Natural killer cell treated with Interleukin-12 subunit alpha and Interleukin-12 subunit beta and Interleukin-15 and Interleukin-18, amount 100 ng/mL, for 72 hours (primary cell): ENCODE measurements around the gene ZNF133. TPM values are rescaled to one million over a fixed set of nuclear protein-coding genes. Genes with fewer than 3 reads are reported as not detected.
A peak's percentile ranks its signal among the peaks of the same experiment; 100 is the strongest.
"Not testable (repeated sequence)": the region's sequence is repeated elsewhere in the genome, so short reads cannot be mapped to it uniquely, and the experiment has no call there.

Source experiments
- ATAC-seq, 2 donors: fragments of 150-1000 bp; cut with Tn5 transposase in 1 of 2; sonication (Bioruptor Pico), chemical (Tn5 transposase) in 1 of 2; 2 replicates each; pipeline ENCODE4 v1.10.0; 2021
- DNase-seq: peaks from one replicate; pipeline ENCODE4 v3.0.0; 2022; ENCODE audit warnings: low spot score
- H3K27ac Mint-ChIP-seq, 2 donors: 1 replicate in 1 of 2; 2 replicates in 1 of 2; pipeline ENCODE4 v1.8.0; 2022; ENCODE audit warnings: mixed read lengths in 2 of 2, mild to moderate bottlenecking in 1 of 2, moderate library complexity in 1 of 2
- H3K27me3 Mint-ChIP-seq, 2 donors: 1 replicate in 1 of 2; 2 replicates in 1 of 2; pipeline ENCODE4 v1.8.0; 2022; ENCODE audit warnings: mixed read lengths in 2 of 2
- H3K36me3 Mint-ChIP-seq: one replicate; pipeline ENCODE4 v1.8.0; 2022; ENCODE audit warnings: mixed read lengths
- H3K4me1 Mint-ChIP-seq, 2 donors: 1 replicate in 1 of 2; 2 replicates in 1 of 2; pipeline ENCODE4 v1.8.0; 2022; ENCODE audit warnings: low read depth in 2 of 2, mixed read lengths in 2 of 2, mild to moderate bottlenecking in 1 of 2
- H3K4me3 Mint-ChIP-seq: one replicate; pipeline ENCODE4 v1.8.0; 2022; ENCODE audit warnings: mixed read lengths
- H3K9me3 Mint-ChIP-seq: 2 replicates; pipeline ENCODE4 v1.8.0; 2022; ENCODE audit warnings: mixed read lengths
- total RNA-seq, 2 donors: library from RNA; stranded (reverse); gene quantifications; one replicate each; pipeline ENCODE4 v1.2.3, GENCODE V29; 2022

ZNF133 gene
- total RNA-seq, 2 donors from 2014 or later, result 6.6 to 11.2 TPM

DNA sequence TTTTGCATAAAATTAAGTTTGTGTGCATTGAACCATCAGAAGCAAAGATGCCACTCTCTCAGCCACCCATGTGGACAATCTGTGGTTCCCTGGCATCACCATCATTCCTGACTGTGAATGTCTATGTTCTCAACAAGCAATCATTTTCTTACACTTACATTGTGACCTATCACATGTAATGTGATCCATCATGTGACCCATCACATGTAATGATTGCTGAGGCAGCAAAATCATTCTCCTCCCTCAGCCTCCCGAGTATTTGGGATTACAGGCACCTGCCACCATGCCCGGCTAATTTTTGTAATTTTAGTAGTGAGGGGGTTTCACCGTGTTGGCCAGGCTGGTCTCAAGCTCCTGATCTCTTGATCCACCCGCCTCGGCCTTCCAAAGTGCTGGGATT, 22.0 kb upstream of the ZNF133 start:
- Mint-ChIP-seq H3K4me1 (no peaks in the 10 kb centered on the region), H3K27me3 (peaks cover 15 to 30% of the 10 kb centered on the region in 2 donors), H3K27ac (no peak overlapping the region), H3K9me3 (no peaks in the 10 kb centered on the region), H3K36me3 (no peaks in the 10 kb centered on the region), H3K4me3 (no peak overlapping the region)
- DNase-seq (no peak), ATAC-seq (no peak)

GRCh38 chr20:18267815-18268214, 20.5 kb upstream of the ZNF133 start:
- Mint-ChIP-seq H3K27ac (no peak overlapping the region), H3K4me1 (no peaks in the 10 kb centered on the region), H3K36me3 (no peaks in the 10 kb centered on the region), H3K27me3 (peaks cover 19 to 37% of the 10 kb centered on the region in 2 donors), H3K4me3 (no peak overlapping the region), H3K9me3 (no peaks in the 10 kb centered on the region)
- DNase-seq, result no peak
- no peak for ATAC-seq

- DNase-seq (no peak), ATAC-seq (no peak)
- no peak overlapping the region for H3K4me3 Mint-ChIP-seq
- no peak overlapping the region for H3K27ac Mint-ChIP-seq
- H3K36me3 Mint-ChIP-seq, result no peaks in the 10 kb centered on the region
- H3K9me3 Mint-ChIP-seq, result no peaks in the 10 kb centered on the region
- peaks cover 23 to 37% of the 10 kb centered on the region in 2 donors for H3K27me3 Mint-ChIP-seq
- H3K4me1 Mint-ChIP-seq, result no peaks in the 10 kb centered on the region
Measured at GRCh38 chr20:18271160-18271559, 17.2 kb upstream of the ZNF133 start.

DNA sequence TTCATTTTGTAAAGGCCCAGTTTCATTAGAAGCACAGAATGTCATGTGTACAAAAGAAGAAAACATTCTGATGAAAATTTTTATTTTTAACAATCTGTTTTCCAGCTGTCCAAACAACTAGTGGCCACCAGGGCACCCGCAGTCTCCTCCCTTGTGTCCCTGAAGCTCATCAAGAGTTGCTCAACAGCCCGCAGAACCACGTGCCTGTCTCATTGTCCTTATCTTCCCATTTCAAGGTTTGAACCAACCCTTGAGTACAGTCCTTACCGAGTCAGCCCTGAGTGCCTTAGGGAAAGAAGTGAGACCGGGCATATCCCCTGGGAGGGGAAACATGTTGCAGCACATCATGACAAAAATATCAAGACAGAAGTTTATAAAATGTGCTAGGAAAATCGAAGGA, 15.9 kb upstream of the ZNF133 start:
- no peak for ATAC-seq
- no peak overlapping the region for H3K4me3 Mint-ChIP-seq

GRCh38 chr20:18273738-18274137, 14.6 kb upstream of the ZNF133 start:
- no peaks in the 10 kb centered on the region for H3K9me3 Mint-ChIP-seq
- no peak for DNase-seq
- H3K27me3 Mint-ChIP-seq, result peaks cover 21 to 24% of the 10 kb centered on the region in 2 donors
- H3K36me3 Mint-ChIP-seq, result no peaks in the 10 kb centered on the region
- no peaks in the 10 kb centered on the region for H3K4me1 Mint-ChIP-seq
- no peak for ATAC-seq
- no peak overlapping the region for H3K27ac Mint-ChIP-seq
- H3K4me3 Mint-ChIP-seq, result no peak overlapping the region

More for the DNA sequence above, 15.9 kb upstream of the ZNF133 start:
- H3K9me3 Mint-ChIP-seq, result no peaks in the 10 kb centered on the region
- no peak for DNase-seq
- no peaks in the 10 kb centered on the region for H3K36me3 Mint-ChIP-seq
- H3K27me3 Mint-ChIP-seq, result peaks cover 21 to 28% of the 10 kb centered on the region in 2 donors
- H3K4me1 Mint-ChIP-seq, result no peaks in the 10 kb centered on the region
- H3K27ac Mint-ChIP-seq, result no peak overlapping the region

DNA sequence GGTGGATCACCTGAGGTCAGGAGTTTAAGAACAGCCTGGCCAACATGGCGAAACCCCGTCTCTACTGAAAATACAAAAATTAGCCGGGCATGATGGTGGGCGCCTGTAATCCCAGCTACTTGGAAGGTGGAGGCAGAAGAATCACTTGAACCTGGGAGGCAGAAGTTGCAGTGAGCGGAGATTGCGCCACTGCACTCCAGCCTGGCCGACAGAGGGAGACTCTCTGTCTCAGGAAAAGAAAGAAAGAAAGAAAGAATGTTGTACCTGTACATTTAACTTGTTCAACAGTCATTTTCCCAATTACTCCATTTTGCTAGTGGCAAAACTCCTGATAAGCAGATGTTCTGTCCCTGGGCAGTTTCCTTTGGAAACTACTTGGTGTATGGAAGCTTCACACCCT, 12.4 kb upstream of the ZNF133 start:
- peaks cover 29 to 42% of the 10 kb centered on the region in 2 donors for H3K27me3 Mint-ChIP-seq
- not testable (repeated sequence) for H3K36me3 Mint-ChIP-seq

DNA sequence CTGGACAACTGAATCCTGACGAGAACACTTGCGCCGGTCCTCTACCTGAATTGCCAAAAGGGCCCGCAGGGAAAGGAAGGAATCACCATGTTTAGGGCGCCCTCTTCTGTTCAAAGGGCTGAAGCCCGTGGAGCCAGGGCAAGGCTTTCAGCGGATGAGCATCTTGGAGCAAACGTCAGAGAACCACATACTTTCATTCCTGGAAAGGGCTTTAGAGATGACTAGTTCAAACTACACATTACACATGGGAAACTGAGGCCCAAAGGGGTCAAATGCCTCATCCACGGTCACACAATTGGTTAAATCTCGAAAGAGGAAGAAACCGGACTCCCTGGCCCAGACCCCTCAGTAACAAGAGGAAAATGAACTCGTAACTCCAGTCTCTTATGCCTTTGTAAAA, 11.5 kb upstream of the ZNF133 start:
- Mint-ChIP-seq H3K36me3 (no peaks in the 10 kb centered on the region), H3K27me3 (peaks cover 30 to 44% of the 10 kb centered on the region in 2 donors), H3K9me3 (no peaks in the 10 kb centered on the region), H3K27ac (no peak overlapping the region), H3K4me3 (peak overlapping the region; percentile 21), H3K4me1 (no peaks in the 10 kb centered on the region)
- peak; percentile 63 for DNase-seq
- peak; percentile 58 to 66 for ATAC-seq

More for the DNA sequence above, 12.4 kb upstream of the ZNF133 start:
- H3K27ac Mint-ChIP-seq, H3K4me1 Mint-ChIP-seq, H3K9me3 Mint-ChIP-seq, H3K4me3 Mint-ChIP-seq, ATAC-seq, DNase-seq: not testable (repeated sequence)

DNA sequence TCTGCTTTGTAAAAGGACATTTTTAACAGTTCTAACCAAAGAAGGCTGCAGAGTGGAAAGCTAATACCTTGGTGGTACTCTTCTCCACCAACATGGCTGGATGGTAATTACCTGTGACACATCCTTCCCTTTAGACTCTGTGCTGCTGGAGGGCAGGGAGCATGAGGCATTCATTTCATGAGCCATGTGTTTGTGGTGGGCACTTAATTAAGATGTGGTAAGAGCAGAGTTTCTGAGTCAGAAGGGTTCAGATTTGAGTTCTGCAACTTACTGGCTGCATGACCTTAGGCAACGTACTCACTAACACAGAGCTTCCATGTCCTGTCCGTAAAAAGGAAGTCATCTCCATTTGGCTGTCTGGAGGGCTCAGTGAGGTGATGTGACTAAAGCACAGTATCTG, 9.1 kb upstream of the ZNF133 start:
- H3K36me3 Mint-ChIP-seq, result no peaks in the 10 kb centered on the region

DNA sequence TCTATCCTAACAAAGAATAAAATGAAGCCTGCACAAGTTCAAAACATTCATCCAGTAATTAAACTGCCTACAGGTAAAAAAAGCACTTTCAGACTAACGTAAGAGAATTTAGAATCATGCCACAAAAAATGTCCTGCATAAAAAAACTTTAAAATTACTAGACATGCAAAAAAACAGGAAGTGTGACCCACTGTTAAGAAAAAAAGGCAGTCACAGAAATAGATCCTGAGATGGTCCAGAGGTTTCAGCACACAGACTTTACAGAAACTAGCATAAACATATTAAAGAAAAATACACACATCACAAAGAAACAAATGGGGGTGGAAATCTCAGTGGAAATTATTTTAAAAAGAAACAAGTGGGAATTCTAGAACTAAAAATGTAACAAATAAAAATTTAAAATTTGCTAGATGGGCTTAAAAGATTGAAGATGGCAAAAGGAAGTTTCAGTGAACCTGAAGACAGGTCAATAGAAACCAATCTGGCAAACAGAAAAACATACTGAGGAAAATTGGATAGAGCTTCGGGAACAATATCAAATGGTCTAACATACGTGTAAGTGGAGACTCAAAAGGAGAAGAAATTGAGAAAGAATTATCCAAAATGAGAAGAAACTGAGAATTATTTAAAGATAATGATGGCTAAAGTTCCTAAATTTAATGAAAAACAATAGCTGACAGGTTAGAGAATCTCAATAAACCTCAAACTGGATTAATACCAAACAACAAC, 3.4 kb upstream of the ZNF133 start:
- no peak for DNase-seq
- peaks cover 7% of the 10 kb centered on the region for H3K9me3 Mint-ChIP-seq
- no peak overlapping the region for H3K27ac Mint-ChIP-seq
- no peak for ATAC-seq
- H3K36me3 Mint-ChIP-seq, result peaks cover 20% of the 10 kb centered on the region
- peaks cover 12 to 23% of the 10 kb centered on the region in 2 donors for H3K4me1 Mint-ChIP-seq
- no peak overlapping the region for H3K4me3 Mint-ChIP-seq
- peaks cover 31 to 58% of the 10 kb centered on the region in 2 donors for H3K27me3 Mint-ChIP-seq

More for the DNA sequence above, 9.1 kb upstream of the ZNF133 start:
- ATAC-seq (no peak), DNase-seq (no peak)
- Mint-ChIP-seq H3K4me1 (no peaks in the 10 kb centered on the region), H3K4me3 (no peak overlapping the region), H3K9me3 (no peaks in the 10 kb centered on the region), H3K27me3 (peaks cover 25 to 50% of the 10 kb centered on the region in 2 donors), H3K27ac (no peak overlapping the region)

DNA sequence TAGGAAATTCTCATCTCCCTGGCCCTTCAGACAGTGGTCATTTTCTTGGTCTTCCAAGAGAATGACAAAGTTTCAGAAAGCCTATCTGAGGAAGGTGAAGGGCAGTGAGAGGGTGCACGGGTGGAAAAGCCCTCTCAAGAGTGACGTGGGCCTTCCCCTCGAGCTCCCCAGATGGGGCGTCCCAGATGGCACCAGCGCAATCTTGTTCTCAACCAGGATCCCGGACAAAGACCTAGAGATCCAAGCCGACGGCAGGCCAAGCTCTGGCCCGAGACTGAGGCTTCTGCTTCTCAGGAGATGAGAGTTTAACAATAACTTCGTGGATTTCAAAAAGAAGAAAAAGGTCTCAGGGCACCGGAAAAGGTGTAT, 797 bp upstream of the ZNF133 start:
- ATAC-seq, result no peak
- peaks cover 23 to 39% of the 10 kb centered on the region in 2 donors for H3K27me3 Mint-ChIP-seq
- peaks cover 16 to 27% of the 10 kb centered on the region in 2 donors for H3K4me1 Mint-ChIP-seq
- DNase-seq, result no peak
- peak overlapping the region; percentile 97 for H3K27ac Mint-ChIP-seq
- H3K36me3 Mint-ChIP-seq, result peaks cover 26% of the 10 kb centered on the region
- peak overlapping the region; percentile 96 for H3K4me3 Mint-ChIP-seq
- H3K9me3 Mint-ChIP-seq, result peaks cover 7% of the 10 kb centered on the region

GRCh38 chr20:18288749-18289267, 481 bp downstream of the ZNF133 start:
- Mint-ChIP-seq H3K27me3 (peaks cover 21 to 27% of the 10 kb centered on the region in 2 donors), H3K36me3 (peaks cover 30% of the 10 kb centered on the region), H3K27ac (peak overlapping the region; percentile 97), H3K9me3 (peaks cover 7% of the 10 kb centered on the region), H3K4me1 (peaks cover 20 to 27% of the 10 kb centered on the region in 2 donors), H3K4me3 (peak overlapping the region; percentile 96)
- DNase-seq (no peak), ATAC-seq (no peak)

GRCh38 chr20:18289306-18289705, 979 bp downstream of the ZNF133 start:
- ATAC-seq (no peak), DNase-seq (no peak)
- peak overlapping the region; percentile 96 for H3K4me3 Mint-ChIP-seq
- H3K27me3 Mint-ChIP-seq, result peaks cover 17 to 22% of the 10 kb centered on the region in 2 donors
- peaks cover 30% of the 10 kb centered on the region for H3K36me3 Mint-ChIP-seq
- H3K9me3 Mint-ChIP-seq, result peaks cover 7% of the 10 kb centered on the region
- H3K27ac Mint-ChIP-seq, result peak overlapping the region; percentile 97
- H3K4me1 Mint-ChIP-seq, result peaks cover 20 to 27% of the 10 kb centered on the region in 2 donors

GRCh38 chr20:18299364-18299763, 11.0 kb downstream of the ZNF133 start:
- no peak for ATAC-seq
- Mint-ChIP-seq H3K4me3 (no peak overlapping the region), H3K4me1 (no peaks in the 10 kb centered on the region), H3K36me3 (peaks cover 19% of the 10 kb centered on the region), H3K27ac (no peak overlapping the region), H3K9me3 (no peaks in the 10 kb centered on the region), H3K27me3 (no peaks in the 10 kb centered on the region)
- DNase-seq, result no peak

DNA sequence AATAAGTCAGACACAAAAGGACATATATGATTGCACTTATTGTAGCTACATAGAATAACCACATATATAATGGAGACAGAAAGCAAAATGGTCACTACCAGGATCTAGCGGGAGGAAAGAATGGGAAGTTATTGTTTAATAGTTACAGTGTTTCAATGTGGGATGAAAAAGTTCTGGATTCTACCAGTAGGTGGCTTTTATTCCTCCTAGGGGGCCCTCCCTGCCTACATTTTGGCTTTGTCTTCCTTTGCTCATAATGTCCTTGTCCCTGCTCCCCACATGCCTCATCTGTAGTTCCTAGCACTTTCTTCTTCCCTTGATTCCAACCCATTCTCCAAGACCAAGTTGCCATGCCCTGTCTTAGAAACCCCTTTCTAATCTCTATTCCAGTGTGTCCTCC, 16.3 kb downstream of the ZNF133 start:
- DNase-seq (no peak), ATAC-seq (no peak)
- Mint-ChIP-seq H3K4me1 (peaks cover 0 to 4% of the 10 kb centered on the region in 2 donors), H3K4me3 (no peak overlapping the region), H3K9me3 (no peaks in the 10 kb centered on the region), H3K27me3 (no peaks in the 10 kb centered on the region), H3K27ac (no peak overlapping the region), H3K36me3 (peaks cover 10% of the 10 kb centered on the region)
